NB4 (cell line): ENCODE results near the gene CNTD1.

Experiments
- CTCF ChIP-seq: IDR thresholded peaks from one replicate; pipeline ENCODE4 v1.5.1; 2012; ENCODE audit warnings: low read depth, low read length
- MYC ChIP-seq: IDR thresholded peaks from 2 replicates; pipeline ENCODE4 v1.6.1; 2011; ENCODE audit warnings: low read depth, low read length
- POLR2A ChIP-seq: IDR thresholded peaks from 2 replicates; pipeline ENCODE4 v1.6.1; 2011; ENCODE audit warnings: mild to moderate bottlenecking; ENCODE audit not compliant: insufficient read length; ENCODE audit errors: extremely low read depth

- TF ChIP-seq CTCF (no peak), POLR2A (no peak), MYC (no peak)
These were observed 56.5 kb downstream of the CNTD1 start for GRCh38 chr17:42855048-42855596.
